Kidney glomerular epithelial cell (primary cell): ENCODE measurements around the gene PTPRT.

ENCODE experiments used
- DNase-seq: peaks from one replicate; lab custom pipeline; 2025; lab: John Stamatoyannopoulos, UW

The PTPRT gene

GRCh38 chr20:42376131-42376530 is 813.6 kb downstream of the PTPRT start:
- no peak for DNase-seq

- no peak for DNase-seq
Observed at GRCh38 chr20:42373049-42373448, 816.7 kb downstream of the PTPRT start.

- no peak for DNase-seq
Observed at GRCh38 chr20:42370075-42370474, 819.6 kb downstream of the PTPRT start.

GRCh38 chr20:42368910-42369309 is 820.8 kb downstream of the PTPRT start:
- no peak for DNase-seq

- no peak for DNase-seq
Observed at GRCh38 chr20:42366626-42367025, 823.1 kb downstream of the PTPRT start.

- no peak for DNase-seq
Observed at GRCh38 chr20:42364446-42364845, 825.3 kb downstream of the PTPRT start.

GRCh38 chr20:42361402-42361970 is 828.2 kb downstream of the PTPRT start:
- no peak for DNase-seq

- no peak for DNase-seq
Observed at GRCh38 chr20:42360621-42361020, 829.1 kb downstream of the PTPRT start.

- DNase-seq = no peak
Observed at GRCh38 chr20:42359617-42360016, 830.1 kb downstream of the PTPRT start.

GRCh38 chr20:42352096-42352495 is 837.6 kb downstream of the PTPRT start:
- no peak for DNase-seq

GRCh38 chr20:42350521-42350920 is 839.2 kb downstream of the PTPRT start:
- no peak for DNase-seq

- DNase-seq = no peak
Observed at GRCh38 chr20:42346189-42347170, 843.2 kb downstream of the PTPRT start.

- DNase-seq = no peak
Observed at GRCh38 chr20:42341654-42342053, 848.1 kb downstream of the PTPRT start.

- DNase-seq = no peak
Observed at GRCh38 chr20:42340368-42340767, 849.3 kb downstream of the PTPRT start.

- DNase-seq = no peak
Observed at GRCh38 chr20:42338294-42339201, 851.2 kb downstream of the PTPRT start.

GRCh38 chr20:42336576-42336975 is 853.1 kb downstream of the PTPRT start:
- DNase-seq = no peak

- no peak for DNase-seq
Observed at GRCh38 chr20:42319252-42320013, 870.3 kb downstream of the PTPRT start.

- DNase-seq = no peak
Observed at GRCh38 chr20:42313704-42314103, 876.0 kb downstream of the PTPRT start.

GRCh38 chr20:42309050-42309449 is 880.7 kb downstream of the PTPRT start:
- DNase-seq = no peak

- no peak for DNase-seq
Observed at GRCh38 chr20:42308171-42308570, 881.5 kb downstream of the PTPRT start.

- no peak for DNase-seq
Observed at GRCh38 chr20:42295592-42295991, 894.1 kb downstream of the PTPRT start.

GRCh38 chr20:42294976-42295375 is 894.7 kb downstream of the PTPRT start:
- DNase-seq = no peak
